IMR-90 (cell line): Measurements from ENCODE around the gene FAAP20. TPM values are rescaled to one million over a fixed set of nuclear protein-coding genes. Genes with fewer than 3 reads are reported as not detected.

ENCODE experiments used
- ATAC-seq: fragments of 200-7000 bp; cut with Tn5 transposase; 2 replicates; pipeline ENCODE4 v1.9.1; 2020; ENCODE audit warnings: low read depth, mild to moderate bottlenecking, moderate library complexity
- BruUV-seq: library from RNA; stranded (reverse); fragments of 400-500 nt; replicated peaks from 2 replicates; lab custom pipeline; 2021; lab: Mats Ljungman, UMichigan
- CTCF ChIA-PET: fragments of 300-600 bp; formaldehyde crosslinking; extraction: SDS; loops from one replicate; lab custom pipeline; 2021; ENCODE audit warnings: antibody characterized with exemption; lab: Yijun Ruan, JAX
- POLR2A ChIA-PET: fragments of 300-600 bp; sonication (Branson Sonifier 250); formaldehyde crosslinking; loops from one replicate; lab custom pipeline; 2022; ENCODE audit warnings: antibody characterized with exemption; ENCODE audit not compliant: unreplicated experiment; lab: Charles Lee
- DNase-seq: peaks from one replicate; pipeline ENCODE4 v3.0.0; 2013
- H2AFZ ChIP-seq: replicated peaks from 2 replicates; pipeline ENCODE3; 2013; ENCODE audit warnings: low read length, mild to moderate bottlenecking; ENCODE audit not compliant: poor library complexity
- H2AK5ac ChIP-seq: 2 replicates; pipeline ENCODE4 v1.6.1; 2013; ENCODE audit warnings: low read depth, low read length, inconsistent platforms
- H2AK9ac ChIP-seq: replicated peaks from 2 replicates; pipeline ENCODE3; 2013; ENCODE audit warnings: mild to moderate bottlenecking, low read depth, low read length, moderate library complexity; ENCODE audit not compliant: poor library complexity
- H2BK120ac ChIP-seq: 2 replicates; pipeline ENCODE4 v1.6.1; 2013; ENCODE audit warnings: low read depth, low read length, inconsistent platforms
- H2BK15ac ChIP-seq: 3 replicates; pipeline ENCODE4 v1.6.1; 2013; ENCODE audit warnings: low read depth, low read length, inconsistent platforms
- H2BK20ac ChIP-seq: 2 replicates; pipeline ENCODE4 v1.6.1; 2013; ENCODE audit warnings: low read depth, mild to moderate bottlenecking, inconsistent platforms, low read length, moderate library complexity
- H2BK5ac ChIP-seq: 2 replicates; pipeline ENCODE4 v1.6.1; 2013; ENCODE audit warnings: mild to moderate bottlenecking, low read depth, low read length, inconsistent platforms; ENCODE audit not compliant: poor library complexity, severe bottlenecking
- H3K14ac ChIP-seq: replicated peaks from 2 replicates; pipeline ENCODE4 v1.6.1; 2013; ENCODE audit warnings: low read depth, low read length, inconsistent platforms
- H3K18ac ChIP-seq: 2 replicates; pipeline ENCODE4 v1.6.1; 2013; ENCODE audit warnings: low read depth, low read length, control low read depth
- H3K23ac ChIP-seq: 2 replicates; pipeline ENCODE4 v1.6.1; 2013; ENCODE audit warnings: low read depth, low read length, inconsistent platforms
- H3K27ac ChIP-seq: 2 replicates; pipeline ENCODE4 v1.5.1; 2013; ENCODE audit warnings: mild to moderate bottlenecking, control low read depth, low read length; ENCODE audit not compliant: insufficient read depth
- H3K27me3 ChIP-seq: 2 replicates; pipeline ENCODE4 v1.6.1; 2013; ENCODE audit warnings: low read length; ENCODE audit not compliant: control insufficient read depth, insufficient read depth
- H3K36me3 ChIP-seq: 2 replicates; pipeline ENCODE4 v1.6.1; 2013; ENCODE audit warnings: low read length, mixed read lengths; ENCODE audit not compliant: control insufficient read depth, insufficient read depth
- H3K4ac ChIP-seq: 2 replicates; pipeline ENCODE4 v1.6.1; 2013; ENCODE audit warnings: low read depth, low read length, inconsistent platforms
- H3K4me1 ChIP-seq: 2 replicates; pipeline ENCODE4 v1.6.1; 2013; ENCODE audit warnings: low read length, mixed read lengths; ENCODE audit not compliant: control insufficient read depth, insufficient read depth
- H3K4me2 ChIP-seq: 2 replicates; pipeline ENCODE4 v1.6.1; 2013; ENCODE audit warnings: low read depth, mild to moderate bottlenecking, control low read depth, low read length, moderate library complexity
- H3K4me3 ChIP-seq: 2 replicates; pipeline ENCODE4 v1.5.1; 2013; ENCODE audit warnings: low read depth, mild to moderate bottlenecking, control low read depth, low read length, moderate library complexity; ENCODE audit not compliant: insufficient read depth
- H3K56ac ChIP-seq: 2 replicates; pipeline ENCODE4 v1.6.1; 2013; ENCODE audit warnings: low read length, inconsistent platforms; ENCODE audit not compliant: insufficient read depth; ENCODE audit errors: extremely low read depth
- H3K79me1 ChIP-seq, 2 experiments: 2 replicates each; pipeline ENCODE4 v1.6.1; 2013; ENCODE audit warnings: low read length in 2 of 2, inconsistent platforms in 1 of 2, low read depth in 1 of 2
- H3K9ac ChIP-seq: 2 replicates; pipeline ENCODE4 v1.6.1; 2013; ENCODE audit warnings: low read depth, low read length, control low read depth
- H3K9me1 ChIP-seq: 2 replicates; pipeline ENCODE4 v1.6.1; 2013; ENCODE audit warnings: low read length, inconsistent platforms; ENCODE audit not compliant: insufficient read depth
- H3K9me3 ChIP-seq: 2 replicates; pipeline ENCODE4 v1.6.1; 2013; ENCODE audit warnings: low read length; ENCODE audit not compliant: control insufficient read depth, insufficient read depth
- H4K20me1 ChIP-seq: 2 replicates; pipeline ENCODE4 v1.6.1; 2013; ENCODE audit warnings: low read length, inconsistent platforms; ENCODE audit not compliant: insufficient read depth
- H4K5ac ChIP-seq: 2 replicates; pipeline ENCODE4 v1.6.1; 2013; ENCODE audit warnings: mild to moderate bottlenecking, low read depth, low read length, control low read depth
- H4K8ac ChIP-seq, 2 experiments: 2 replicates each; pipeline ENCODE4 v1.6.1; 2013; ENCODE audit warnings: low read depth in 2 of 2, low read length in 2 of 2, control low read depth in 1 of 2, inconsistent platforms in 1 of 2
- H4K91ac ChIP-seq: 2 replicates; pipeline ENCODE4 v1.6.1; 2013; ENCODE audit warnings: low read depth, low read length, inconsistent platforms; ENCODE audit not compliant: insufficient read depth
- CHD1 ChIP-seq: IDR thresholded peaks from 2 replicates; pipeline ENCODE4 v1.6.1; 2012; ENCODE audit warnings: low read depth, low read length, improper control_type of control experiment
- MAZ ChIP-seq: IDR thresholded peaks from 2 replicates; pipeline ENCODE4 v1.6.1; 2012; ENCODE audit warnings: low read depth, mild to moderate bottlenecking, low read length, improper control_type of control experiment, moderate library complexity, borderline replicate concordance
- MXI1 ChIP-seq: IDR thresholded peaks from 2 replicates; pipeline ENCODE4 v1.6.1; 2012; ENCODE audit warnings: low read depth, mild to moderate bottlenecking, low read length, moderate library complexity, borderline replicate concordance
- NFE2L2 ChIP-seq: fragments of 150-350 bp; IDR thresholded peaks from 2 replicates; pipeline ENCODE4 v1.6.1; 2016; ENCODE audit warnings: low read depth, mild to moderate bottlenecking, low read length
- RAD21 ChIP-seq: IDR thresholded peaks from 2 replicates; pipeline ENCODE4 v1.6.1; 2012; ENCODE audit warnings: low read length, improper control_type of control experiment
- WGBS, 2 experiments: methylation state at CpG; one replicate each; pipeline versions ENCODE4 v1.1.5 to v1.1.7; 2013; ENCODE audit warnings: missing lambda C conversion rate in 2 of 2; ENCODE audit not compliant: insufficient read length in 1 of 2; ENCODE audit errors: extremely low coverage in 2 of 2; 5-methylcytosine and 5-hydroxymethylcytosine counted together
- dilution Hi-C: fragments of 300-500 bp; cut with HindIII; formaldehyde crosslinking; loops from one replicate; pipeline ENCODE4 v1.14.3; 2018; ENCODE audit warnings: low sequenced_read_pairs; ENCODE audit not compliant: unreplicated experiment
- in situ Hi-C: fragments of 300-500 bp; cut with MboI; formaldehyde crosslinking; loops from 3 replicates; pipeline ENCODE4 v1.14.3; 2019; ENCODE audit warnings: low sequenced_read_pairs, inconsistent platforms, mixed read lengths
- intact Hi-C: fragments of 100-400 bp; cut with micrococcal nuclease; formaldehyde crosslinking; loops from 2 replicates; pipeline ENCODE4 v1.10.0; 2022
- polyA plus RNA-seq, 3 experiments: library from polyadenylated mRNA; depleted of rRNA; stranded (reverse); fragments of >200 nt; gene quantifications; 2 replicates each; pipeline ENCODE4 v1.2.3, GENCODE V29; 2012; ENCODE audit warnings: low replicate concordance in 1 of 3
- total RNA-seq: library from RNA; depleted of rRNA; stranded (reverse); fragments of >200 nt; gene quantifications from 2 replicates; pipeline ENCODE4 v1.2.3, GENCODE V29; 2012
- TF ChIP-seq, protein P1 (sequence below): fragments of 150-350 bp; IDR thresholded peaks from 2 replicates; pipeline ENCODE4 v1.6.1; 2017; ENCODE audit warnings: mild to moderate bottlenecking, antibody characterized with exemption, low read length, low read depth

FAAP20 gene
- total and polyA plus RNA-seq, 2 of the 4 experiments (the other 2 are of a cell fraction), result 6.5 to 31.5 TPM

DNA sequence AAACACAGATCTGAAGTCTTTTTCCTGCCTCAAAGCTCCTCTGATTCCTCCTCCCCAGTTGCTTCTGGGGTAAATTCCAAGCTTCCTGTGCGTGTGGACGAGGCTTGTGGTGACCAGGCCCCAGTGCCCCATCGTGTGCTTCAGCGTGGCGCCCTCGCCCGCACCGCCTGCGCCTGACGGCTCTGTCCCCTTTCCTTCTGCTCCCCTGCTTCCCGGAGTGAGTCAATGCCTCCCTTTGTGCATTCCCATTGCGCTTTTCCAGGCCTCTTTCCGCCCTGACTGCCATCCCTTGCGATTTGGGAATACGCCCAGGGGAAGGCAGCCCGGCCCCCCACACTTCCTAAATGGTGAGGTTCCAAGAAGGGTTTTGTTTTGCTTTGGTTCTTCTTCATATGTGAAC, 36.3 kb downstream of the FAAP20 start:
- no peak overlapping the region for H4K8ac ChIP-seq
- intact Hi-C loops, result no loop called here
- H2BK20ac ChIP-seq, result no peak overlapping the region
- no peaks in the 10 kb centered on the region for H3K4me1 ChIP-seq
- H3K9ac ChIP-seq, result no peak overlapping the region
- no peaks in the 10 kb centered on the region for H3K79me1 ChIP-seq
- H3K9me3 ChIP-seq, result no peaks in the 10 kb centered on the region
- no peak overlapping the region for H3K4me2 ChIP-seq
- no peak overlapping the region for H3K56ac ChIP-seq
- H2BK120ac ChIP-seq, result no peak overlapping the region
- ChIA-PET CTCF (interaction anchor here (1.0 kb wide), 1 partner anchor 16 kb away, joined by 4 read pairs; no protein-coding TSS in a partner anchor), POLR2A (no interaction called here)
- no peak overlapping the region for H2AFZ ChIP-seq
- H4K20me1 ChIP-seq, result no peaks in the 10 kb centered on the region
- no peak overlapping the region for H2BK5ac ChIP-seq
- BruUV-seq, result no TSS peak
- no peaks in the 10 kb centered on the region for H3K9me1 ChIP-seq
- no peak for DNase-seq
- in situ Hi-C loops, result loop anchor here (10.0 kb wide), 1 partner anchor 193 kb away; no protein-coding TSS in a partner anchor
- dilution Hi-C loops, result no loop called here
- no peak overlapping the region for H2AK5ac ChIP-seq
- H2AK9ac ChIP-seq, result no peak overlapping the region
- H2BK15ac ChIP-seq, result no peak overlapping the region
- H4K91ac ChIP-seq, result no peak overlapping the region
- no peak overlapping the region for H4K5ac ChIP-seq
- H3K14ac ChIP-seq, result no peak overlapping the region
- no peak overlapping the region for H3K4me3 ChIP-seq
- H3K27ac ChIP-seq, result no peak overlapping the region
- WGBS, 2 experiments, result 86% methylated on average over 12 of the region's 16 CpGs; no CpG with 5 or more reads in 1 of the 2 experiments
- no peak overlapping the region for H3K23ac ChIP-seq
- TF ChIP-seq NFE2L2 (no peak), MAZ (no peak), CHD1 (no peak), MXI1 (no peak), RAD21 (no peak)
- TF ChIP-seq, protein P1, sequence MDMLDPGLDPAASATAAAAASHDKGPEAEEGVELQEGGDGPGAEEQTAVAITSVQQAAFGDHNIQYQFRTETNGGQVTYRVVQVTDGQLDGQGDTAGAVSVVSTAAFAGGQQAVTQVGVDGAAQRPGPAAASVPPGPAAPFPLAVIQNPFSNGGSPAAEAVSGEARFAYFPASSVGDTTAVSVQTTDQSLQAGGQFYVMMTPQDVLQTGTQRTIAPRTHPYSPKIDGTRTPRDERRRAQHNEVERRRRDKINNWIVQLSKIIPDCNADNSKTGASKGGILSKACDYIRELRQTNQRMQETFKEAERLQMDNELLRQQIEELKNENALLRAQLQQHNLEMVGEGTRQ, result no peak
- no peak overlapping the region for H3K18ac ChIP-seq
- no peak overlapping the region for H3K4ac ChIP-seq
- ATAC-seq, result no peak
- no peaks in the 10 kb centered on the region for H3K36me3 ChIP-seq
- peaks cover 12% of the 10 kb centered on the region for H3K27me3 ChIP-seq
